ENCODE results near the gene CATSPERD.
A peak's percentile ranks its signal among the peaks of the same experiment; 100 is the strongest.

Gene CATSPERD, protein sequence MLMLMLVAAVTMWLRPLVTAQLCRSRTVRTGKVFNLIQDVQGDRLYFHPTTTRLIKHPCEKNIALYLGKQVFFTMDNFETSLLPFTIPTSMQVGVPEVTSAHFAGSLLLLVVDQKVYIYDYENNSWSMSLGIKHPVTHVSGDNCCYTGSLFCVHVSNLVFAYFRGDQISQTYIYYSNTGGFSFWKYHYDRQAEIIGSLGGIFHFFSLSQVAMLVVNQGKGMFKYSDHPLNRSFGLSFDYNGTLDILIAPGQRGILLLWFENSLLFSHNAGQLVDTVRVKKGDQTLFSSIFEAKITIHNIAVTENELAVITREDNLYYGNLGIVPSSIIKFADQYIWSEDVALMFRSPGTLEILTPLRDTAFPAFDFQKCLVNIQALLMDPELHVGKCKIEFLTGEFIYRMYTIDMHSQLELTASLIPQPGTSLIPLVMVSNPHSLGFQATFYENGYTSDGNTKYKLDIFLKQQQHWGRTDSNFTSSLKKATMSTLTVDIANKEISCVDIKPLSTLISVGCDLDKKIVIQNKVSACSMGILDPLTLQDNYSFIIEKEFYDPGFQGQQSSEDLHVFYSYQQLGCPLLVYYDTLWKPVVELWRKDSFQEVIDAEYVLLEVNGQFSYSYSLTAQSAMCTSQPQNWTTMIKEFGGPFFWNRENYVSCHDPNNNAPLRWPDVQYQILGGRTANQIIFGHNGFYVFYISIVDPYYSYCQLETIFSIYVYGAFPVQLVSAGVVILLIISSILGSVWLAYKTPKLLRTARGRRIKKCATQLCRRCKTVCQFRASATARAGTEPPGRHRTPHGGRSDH

DNA sequence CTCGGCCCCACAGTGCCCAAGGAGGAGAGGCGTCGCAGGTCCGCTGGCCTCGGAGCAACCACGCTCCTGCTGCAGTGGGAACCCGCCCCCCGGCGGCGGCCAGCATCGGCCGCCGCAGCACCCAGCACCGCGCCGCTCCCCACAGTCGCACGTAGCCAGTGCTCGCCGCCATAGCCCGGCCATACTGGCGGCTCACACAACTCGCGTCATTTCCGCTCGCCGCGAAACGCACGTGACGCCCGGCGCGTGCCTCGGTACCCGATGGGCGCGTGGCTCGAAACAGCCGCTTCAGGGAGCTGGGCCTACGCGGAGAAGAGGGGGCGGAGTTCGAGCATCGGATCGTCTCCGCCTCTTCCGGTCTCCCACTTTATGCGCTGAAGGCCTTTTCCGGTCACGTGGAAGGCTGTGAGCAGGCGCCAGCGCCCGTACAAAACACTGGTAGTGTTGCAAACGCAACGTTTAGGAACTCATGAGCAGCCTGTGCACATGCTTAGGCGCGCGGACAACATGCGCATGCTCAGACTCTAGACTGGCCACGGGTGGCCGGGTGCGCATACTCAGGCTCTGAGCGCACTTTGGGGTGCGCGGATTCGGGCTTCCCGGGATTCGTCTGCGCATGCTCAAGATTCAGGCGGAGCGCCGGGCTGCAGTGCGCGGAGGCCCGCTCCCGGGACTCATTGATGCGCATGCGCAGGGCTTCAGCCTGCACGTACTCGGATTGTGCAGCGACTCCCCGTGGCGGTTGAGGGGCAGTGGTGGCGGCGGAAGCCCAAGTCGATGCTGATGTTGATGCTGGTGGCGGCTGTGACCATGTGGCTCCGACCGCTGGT is at the start of gene CATSPERD, which contains the start of gene LONP1:
Gene CATSPERD, plus strand, starts transcription at position 677 of the 830 bp plus-strand sequence. Its CDS starts 101 bp downstream, at position 778.
Gene LONP1, minus strand, starts transcription at position 186 of the 830 bp plus-strand sequence. Its CDS starts 14 bp downstream, at position 172.
- DNase-seq: peak; percentile 98

DNA sequence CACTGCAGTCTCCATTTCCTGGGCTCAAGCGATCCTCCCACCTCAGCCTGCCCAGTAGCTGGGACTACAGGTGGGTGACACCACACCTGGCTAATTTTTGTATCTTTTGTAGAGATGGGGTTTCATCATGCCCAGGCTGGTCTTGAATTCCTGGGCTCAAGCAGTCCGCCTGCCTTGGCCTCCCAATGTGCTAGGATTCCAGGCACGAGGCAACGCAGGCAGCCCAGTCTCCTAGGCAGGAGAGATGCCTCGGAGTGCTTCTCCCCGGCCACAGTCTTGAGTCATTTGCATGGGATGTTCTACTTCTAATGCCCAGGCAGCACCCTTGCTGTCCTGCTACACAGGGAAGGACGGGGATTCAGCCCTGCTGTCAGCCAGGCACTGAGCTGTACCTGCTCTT is 48.8 kb upstream of the CATSPERD start:
- no peak for DNase-seq

DNA sequence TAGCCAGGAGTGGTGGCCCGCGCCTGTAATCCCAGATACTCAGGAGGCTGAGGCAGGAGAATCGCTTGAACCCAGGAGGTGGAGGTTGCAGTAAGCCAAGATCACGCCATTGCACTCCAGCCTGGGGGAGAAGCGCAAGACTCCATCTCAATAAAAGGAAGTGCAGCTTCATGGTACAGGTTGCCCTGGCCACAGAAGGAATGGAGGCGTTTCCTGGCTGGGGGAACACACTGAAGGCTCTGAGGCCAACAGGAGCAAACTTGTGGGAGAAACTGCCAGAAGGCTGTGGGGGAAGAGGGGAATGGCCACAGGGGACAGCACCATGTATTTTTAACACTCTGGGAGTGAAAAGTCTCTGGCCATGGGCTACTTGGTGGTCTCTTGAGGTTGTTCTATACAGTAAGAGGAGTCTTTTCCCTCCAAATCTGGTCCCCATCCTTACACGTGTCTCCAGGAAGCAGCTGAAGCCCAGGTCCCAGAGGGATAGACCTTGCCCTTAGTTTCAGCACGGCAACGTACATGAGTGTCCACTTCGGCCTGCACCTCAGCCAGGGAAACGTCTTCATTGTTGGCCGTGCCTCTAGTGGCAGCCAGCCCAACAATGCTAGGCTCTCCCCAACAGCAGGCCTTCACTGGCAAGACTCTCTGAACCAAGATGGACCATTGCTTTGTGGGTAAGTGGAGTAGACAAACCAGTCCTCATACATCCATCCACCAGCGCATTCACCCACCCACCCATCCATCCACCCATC is 47.6 kb upstream of the CATSPERD start:
- DNase-seq: no peak

DNA sequence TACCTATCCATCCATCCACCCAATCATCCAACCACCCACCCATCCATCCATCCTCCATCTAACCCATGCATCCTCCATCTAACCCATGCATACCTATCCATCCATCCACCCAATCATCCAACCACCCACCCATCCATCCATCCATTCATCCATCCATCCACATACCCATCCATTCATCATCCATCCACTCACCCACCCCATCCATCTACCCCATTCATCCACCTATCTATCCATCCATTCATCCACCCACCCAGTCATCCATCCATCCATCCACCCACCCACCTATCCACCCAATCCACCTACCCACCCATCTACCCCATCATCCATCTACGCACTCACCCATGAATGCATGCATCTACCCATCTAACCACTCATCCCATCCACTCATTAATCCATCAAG is 46.7 kb upstream of the CATSPERD start:
- DNase-seq: no peak

DNA sequence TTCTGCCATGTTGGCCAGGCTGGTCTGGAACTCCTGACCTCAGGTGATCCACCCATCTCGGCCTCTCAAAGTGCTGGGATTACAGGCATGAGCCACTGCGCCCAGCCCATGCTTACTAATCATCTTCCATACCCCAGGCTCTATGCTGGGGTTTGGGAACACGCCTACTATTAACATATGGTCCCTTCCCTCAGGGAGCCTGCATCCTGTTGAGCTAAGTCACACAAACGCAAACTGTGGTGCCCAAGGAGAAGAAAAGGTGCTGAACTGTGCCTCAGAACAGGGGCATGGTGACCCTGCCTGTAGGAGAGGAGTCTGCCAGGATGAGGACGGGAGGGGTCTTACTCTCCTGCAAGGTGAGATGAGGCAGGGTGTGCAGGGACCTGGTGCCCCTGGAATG is 45.7 kb upstream of the CATSPERD start:
- no peak for DNase-seq

DNA sequence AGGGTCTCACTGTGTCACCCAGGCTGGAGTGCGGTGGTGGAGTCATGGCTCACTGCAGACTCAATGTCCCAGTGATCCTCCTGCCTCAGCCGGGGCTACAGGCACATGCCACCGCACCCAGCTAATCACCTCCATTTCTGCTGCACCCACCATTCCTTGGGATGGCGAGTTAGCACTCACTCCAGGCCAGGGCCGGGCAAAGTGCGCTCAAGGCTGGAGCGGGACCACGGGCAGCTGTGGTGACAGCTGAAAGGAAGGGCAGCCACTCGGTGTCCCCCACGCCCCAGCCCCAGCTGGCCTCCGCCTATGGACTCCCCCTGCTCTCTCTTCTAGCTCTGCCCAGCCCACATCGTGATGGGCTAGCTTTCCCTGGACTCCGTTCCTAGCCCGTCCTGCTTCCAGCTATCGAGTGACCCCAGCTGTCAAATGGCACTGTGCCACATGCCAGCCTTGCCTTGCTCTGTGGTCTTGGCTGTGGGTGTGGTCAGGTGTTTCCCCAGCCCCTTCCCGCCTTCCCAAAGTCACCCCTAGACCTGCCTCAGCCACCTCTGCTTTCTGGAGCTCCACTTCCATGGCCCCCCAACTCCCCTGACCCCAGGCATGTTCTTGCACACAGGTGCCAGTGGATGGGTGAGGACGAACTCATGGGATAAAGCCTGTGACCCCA is 44.2 kb upstream of the CATSPERD start:
- DNase-seq: no peak

DNA sequence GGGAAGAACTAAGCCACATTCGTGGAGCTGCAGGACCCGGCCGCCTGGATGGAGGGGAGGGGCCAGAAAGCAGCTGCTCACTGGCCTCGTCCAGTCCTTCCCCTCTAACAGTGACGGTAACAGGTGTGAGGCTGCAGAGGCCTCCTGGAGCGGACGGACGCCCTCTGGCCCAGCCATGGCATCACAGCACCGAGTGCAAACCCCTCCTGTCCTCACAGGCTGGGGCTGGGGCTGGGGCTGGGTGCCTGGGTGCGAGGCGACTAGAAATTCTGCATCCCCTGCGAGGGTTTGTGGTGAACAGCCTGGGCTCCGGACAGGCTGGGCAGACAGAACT is 43.7 kb upstream of the CATSPERD start:
- DNase-seq: no peak

DNA sequence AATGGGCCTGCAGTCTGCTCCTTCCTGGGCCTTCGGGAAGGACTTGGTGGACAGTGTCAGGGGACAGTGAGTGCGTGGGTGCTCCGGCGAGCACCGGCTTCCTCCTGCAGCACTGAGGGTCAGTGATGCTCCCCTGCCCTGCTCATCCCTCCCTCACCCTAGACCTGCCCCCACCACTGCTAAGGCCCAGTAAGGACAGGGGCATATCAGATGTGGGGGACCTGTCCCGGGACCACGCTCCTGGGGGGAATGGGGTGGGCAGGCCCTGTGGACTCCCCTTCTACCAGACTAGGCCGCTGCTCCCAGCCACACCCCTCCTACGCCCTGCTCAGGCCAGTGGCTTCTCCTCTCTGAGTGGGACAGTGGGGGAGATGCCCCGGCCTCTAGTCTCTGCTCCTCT is 43.3 kb upstream of the CATSPERD start:
- DNase-seq: no peak

DNA sequence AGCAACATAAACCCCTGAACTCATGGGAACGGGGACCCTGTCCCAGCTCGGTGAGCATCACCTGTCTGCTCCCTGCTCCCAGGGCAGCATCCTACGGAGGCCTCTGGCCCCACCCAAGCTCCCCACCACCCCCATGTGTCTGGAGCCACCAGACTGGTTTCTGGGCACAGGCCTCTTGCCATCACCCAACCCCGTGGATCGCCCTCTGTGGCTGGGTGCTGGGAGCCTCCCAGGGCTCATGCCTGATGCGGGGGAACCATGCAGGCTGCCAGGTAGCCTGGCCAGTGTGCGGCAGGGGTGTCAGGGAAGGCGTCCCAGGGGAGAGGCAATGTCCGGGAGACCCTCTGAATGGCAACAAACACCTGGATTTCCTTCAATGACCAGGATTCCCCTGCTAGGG is 42.9 kb upstream of the CATSPERD start:
- DNase-seq: no peak

DNA sequence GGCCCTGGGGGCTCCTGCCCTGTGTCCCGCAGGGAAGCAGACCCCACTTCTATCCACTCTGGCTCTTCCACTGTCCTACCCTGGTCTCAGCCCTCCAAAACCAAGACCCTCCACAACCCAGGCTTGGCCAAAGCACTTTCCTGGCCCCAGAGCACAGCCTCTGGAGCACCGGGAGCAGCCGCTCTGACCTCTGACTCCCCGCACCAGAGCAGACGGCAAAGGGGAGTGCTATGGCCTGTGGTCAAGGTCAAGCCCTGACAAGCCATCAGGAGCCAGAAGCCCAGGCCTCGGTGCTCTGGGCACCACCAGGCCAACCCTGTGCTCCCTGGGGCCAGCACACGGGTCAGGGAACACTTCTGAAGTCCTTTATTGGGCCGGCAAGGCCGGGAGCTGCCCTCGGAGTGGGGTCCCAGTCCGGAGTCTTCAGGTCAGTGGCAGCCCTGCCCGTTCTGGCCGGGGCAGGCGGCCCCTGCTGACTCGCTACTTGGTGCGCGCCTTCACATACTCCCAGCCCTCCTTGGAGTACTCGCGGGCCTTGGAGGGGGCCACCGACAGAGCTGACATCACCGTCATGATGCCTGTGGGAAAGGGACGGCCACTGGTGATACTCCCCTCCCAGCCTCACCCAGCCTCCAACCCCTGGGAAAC is 42.2 kb upstream of the CATSPERD start:
- DNase-seq: no peak

DNA sequence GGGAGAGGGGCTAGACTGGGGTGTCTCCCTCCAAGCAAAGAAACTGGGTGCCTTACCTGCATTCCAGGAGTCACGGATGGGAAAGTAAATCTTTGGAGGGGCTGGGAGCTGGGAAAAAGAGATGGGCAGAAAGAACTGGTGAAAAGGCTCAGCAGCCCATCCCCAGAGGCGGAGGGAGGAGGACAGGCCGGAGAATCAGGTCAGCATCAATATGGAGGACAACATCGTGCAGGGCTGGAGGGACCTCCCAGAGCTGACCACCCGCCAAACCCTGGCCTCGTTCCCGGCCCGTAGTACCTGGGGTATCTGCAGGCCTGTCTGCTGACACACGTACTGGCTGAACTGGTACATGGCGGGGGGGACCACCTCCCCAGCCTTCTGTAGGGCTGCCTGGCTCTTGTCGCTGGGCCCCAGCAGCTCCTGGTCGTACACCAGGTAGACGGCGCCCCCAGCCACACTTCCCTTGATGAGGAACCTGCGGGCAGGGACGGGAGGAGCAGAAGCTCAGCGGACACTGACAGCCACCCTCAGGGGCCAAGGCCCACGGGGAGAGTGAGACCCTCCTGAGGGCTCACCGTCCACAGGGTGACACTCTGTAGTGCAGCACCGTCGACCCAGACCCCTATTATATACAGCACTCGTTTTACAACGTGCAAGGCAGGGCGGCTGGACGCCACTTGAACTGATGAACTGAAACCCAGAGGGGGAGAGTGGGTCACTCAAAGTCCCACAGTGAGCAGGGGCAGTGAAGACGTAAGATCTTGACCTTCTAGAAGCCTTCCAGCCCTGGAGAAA is 41.0 kb upstream of the CATSPERD start:
- DNase-seq: no peak

DNA sequence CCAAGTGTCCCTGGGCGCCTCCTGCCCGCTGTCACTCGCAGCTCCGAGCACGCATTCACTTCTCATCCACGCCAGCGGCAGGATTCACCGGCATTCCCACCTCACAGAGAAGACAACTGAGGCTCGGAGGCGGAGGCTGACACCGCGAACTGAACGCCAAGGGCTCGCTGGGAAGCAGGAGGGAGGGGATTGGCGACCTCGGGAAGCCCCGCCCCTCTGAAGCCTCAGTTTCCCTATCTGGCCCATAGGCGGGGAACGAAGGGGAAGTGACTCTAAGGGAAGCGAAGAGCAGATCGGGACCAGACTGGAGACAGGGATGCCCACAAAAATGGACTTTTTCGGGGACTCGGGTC is 40.4 kb upstream of the CATSPERD start:
- no peak for DNase-seq

DNA sequence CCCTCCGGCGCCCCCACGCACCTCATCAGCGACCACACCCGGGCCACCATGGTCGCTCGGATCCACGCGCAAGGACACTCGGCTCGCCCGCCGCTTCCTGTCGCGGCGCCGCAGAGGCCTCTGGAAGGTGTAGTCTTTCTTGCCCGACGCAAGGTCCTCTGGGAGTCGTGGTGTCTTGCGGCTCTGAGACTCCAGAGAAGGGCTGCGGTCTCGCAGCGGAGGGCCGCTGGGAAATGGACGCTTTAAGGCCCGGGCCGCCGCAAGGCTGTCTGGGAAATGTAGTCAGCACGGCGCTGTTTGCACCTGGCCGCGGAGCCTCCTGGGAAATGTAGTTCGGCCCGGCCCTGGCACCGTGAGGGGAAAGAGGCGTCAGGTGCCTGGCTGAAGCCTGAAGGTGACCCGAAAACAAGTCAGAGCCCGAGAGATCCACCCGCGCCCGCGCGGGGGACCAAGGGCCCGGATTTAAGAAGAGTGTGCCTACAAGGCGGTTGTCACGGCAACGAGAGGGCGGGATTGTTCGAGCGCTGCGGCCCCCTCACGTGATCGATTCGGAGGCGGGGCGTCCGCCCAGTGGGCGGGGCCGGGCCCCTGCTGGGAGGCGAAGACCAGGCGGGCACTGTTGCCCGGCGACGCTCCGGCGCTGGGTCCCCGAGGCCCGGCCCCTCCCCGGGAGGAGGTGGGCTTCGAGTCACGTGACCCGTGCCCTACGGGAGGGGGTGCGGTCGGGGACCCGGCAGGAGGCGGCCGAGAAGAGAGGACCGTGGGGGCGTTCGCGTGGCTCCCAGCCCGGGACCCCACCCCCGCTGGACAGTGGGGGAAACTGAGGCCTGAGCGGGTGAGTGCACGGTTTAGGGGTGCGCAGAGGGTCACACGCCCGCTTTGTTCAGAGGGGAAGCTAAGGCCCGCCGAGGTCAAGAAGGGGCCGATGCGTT is 39.7 kb upstream of the CATSPERD start, which contains the start of the genes HSD11B1L and MICOS13:
Gene HSD11B1L, plus strand, starts transcription at position 591 of the 932 bp plus-strand sequence. CDS start 3,806 bp downstream, outside the sequence.
Gene MICOS13, minus strand, starts transcription at position 80 of the 932 bp plus-strand sequence. Its CDS starts 30 bp downstream, at position 50.
- peak; percentile 99 for DNase-seq

DNA sequence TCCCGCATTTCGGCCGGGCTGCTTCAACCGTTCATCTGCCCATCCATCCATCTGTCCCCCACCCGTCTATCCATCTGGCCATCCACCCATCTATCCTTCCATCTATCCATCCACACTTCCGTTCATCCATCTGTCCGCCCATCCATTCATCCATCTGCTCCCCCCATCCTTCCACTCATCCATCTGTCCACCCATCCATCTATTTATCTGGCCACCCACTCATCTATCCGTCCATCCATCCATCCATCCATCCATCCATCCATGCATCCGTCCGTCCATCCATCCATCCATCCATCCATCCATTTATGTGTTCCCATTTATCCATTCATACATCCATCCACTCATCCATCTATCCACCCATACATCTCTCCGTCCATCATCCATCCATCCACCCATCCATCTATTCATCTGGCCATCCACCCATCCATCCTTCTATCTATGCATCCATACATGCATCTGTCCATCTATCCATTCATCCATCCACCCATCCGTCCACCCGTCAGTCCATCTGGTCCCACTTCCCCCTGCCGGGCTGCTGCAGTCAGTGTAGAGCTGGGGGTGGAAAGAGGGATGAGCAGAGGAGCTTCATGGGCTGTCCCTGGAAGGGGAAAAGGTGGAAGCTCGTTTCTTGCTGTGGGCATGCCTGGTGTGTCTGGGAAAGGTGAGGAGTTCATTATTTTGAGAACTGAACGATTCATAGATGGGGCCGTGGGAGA is 38.9 kb upstream of the CATSPERD start:
- no peak for DNase-seq

DNA sequence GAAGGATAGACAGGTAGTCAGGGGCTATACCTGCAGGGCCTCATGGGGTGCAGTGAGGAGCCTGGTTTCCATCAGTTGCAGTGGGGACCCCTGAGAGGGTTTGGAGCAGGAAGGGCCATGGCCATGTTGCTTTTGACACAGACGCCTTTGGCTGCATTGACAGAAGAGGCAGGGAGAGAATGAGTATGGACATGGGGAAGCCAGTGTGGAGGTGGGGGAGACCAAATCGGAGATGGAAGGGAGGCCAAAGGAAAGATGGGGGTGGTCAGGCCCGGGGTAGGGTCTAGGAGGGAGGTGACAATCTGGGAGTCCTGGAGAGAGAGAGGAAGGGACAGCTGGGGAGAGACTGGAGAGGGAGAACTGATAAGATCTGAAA is 38.3 kb upstream of the CATSPERD start:
- DNase-seq: no peak

DNA sequence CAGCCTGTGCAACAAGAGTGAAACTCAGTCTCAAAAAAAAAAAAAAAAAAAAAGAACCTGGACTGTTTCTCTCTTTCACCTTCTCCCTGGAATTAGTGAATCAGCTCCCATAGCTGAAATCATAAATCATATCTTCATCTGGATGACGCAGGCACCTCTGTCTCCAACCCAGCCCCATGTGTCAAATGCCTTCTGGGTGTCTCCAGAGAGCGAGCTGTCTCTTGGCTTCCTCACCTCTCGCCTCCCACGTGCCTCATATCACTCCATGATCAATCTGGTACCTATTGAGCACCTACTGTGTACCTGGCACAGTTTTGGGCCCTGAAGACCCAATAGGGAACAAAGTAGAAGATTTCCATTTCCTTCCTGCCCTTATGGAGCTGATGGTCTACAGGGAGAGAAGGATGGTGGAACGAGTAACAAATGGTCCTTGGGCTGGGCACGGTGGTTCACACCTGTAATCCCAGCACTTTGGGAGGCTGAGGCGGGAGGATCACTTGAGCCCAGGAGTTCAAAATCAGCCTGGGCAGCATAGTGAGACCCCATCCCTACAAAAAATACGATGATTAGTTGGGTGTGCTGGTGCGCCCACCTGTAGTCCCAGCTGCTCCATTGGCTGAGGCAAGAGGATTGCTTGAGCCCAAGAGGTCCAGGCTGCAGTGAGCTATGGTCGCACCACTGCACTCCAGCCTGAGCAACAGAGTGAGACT is 37.1 kb upstream of the CATSPERD start:
- no peak for DNase-seq

DNA sequence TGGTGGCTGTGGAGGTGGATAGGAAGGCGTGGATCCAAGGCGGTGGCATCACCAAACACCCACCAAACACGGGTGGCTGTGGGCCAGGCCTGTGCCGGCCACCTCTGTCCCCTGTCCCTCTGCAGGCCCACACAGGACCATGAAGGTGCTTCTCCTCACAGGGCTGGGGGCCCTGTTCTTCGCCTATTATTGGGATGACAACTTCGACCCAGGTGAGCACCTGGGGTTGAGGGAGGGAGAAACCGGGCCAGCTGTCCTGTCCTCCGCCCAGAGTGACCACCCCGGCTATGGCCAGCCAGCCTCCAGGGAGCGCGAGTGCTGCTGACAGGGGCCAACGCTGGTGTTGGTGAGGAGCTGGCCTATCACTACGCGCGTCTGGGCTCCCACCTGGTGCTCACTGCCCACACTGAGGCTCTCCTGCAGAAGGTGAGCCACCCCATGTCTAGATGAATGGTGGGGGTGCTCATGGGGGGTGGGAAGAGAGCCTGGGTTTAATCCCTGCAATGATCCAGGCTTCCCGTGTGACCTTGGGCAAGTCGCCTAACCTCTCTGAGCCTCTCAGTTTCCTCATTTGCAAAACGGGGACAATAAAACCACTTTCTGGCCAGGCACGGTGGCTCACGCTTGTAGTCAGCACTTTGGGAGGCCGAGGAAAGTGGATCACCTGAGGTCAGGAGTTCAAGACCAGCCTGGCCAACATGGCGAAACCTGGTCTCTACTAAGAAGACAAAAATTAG is 35.6 kb upstream of the CATSPERD start:
- DNase-seq: no peak

Data from CD4-positive, alpha-beta T cell treated with Interleukin-10 for 1 hour (primary cell).